NCI-H774 (cell line): ENCODE data around the gene UAP1L1.

Source experiments
- DNase-seq: peaks from one replicate; lab custom pipeline; 2025; lab: John Stamatoyannopoulos, UW

The UAP1L1 gene

DNA sequence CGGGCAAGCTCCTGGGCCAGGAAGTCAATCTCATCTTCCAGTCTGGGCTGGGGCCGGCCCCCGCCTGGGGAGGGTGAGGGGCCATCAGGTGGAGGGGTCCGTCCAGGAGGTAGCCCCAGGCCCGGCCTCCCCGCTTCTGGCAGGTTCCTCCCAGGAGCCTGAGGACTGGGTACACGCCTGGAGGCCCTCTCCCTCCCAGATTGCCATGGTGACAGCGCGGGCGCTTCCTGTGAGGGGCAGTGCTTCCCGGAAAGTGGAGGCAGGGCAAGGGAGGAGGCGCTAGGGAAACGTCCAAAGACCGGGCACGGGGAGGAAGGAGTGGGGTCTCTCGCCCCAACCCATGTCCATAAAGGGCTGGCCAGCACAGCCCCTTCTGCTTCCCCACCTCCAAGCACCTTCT, 36.2 kb upstream of the UAP1L1 start:
- DNase-seq = no peak

DNA sequence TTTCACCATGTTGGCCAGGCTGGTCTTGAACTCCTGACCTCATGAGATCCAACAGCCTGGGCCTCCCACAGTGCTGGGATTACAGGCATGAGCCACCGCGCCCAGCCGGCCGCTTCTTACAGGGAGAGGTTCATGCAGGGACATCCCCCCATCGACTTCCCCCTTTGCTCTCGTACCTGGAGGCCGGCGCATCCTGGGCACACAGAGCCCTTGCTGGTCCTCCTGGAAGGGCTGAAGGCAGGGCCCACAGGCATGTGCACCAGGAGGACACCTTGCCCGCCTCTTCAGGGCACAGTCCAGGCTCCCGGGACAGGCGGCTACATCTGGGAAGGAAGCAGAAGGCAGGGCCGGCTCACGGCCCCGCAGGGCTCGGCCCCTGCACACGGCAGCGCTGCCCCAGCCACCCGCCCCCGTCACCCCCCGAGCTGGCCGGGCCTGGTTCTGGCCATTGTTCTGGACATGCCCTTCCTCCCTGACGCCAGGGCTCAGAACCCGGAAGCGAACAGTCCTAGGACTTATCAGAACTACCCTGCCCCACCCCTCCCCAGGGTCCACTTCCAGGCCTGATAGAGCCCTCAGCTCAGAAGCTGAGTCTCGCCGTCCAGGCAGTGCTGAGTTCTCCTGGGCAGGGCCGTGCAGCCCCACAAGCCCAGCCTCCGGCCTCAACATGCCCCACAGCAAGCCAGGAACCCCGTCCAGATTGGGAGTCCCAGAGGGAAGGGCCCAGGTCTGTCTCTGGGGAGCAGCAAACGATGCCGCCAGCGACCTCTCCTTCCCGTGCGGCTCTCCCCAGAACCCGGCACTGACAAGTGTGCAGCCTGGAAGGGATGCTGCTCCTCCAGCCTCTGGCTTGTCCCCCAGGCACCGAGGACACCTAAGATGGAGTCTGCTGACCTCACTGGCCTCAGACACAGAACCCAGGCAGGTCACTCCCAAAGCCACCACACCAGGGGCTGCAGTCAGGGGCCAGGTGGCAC, 34.3 kb upstream of the UAP1L1 start:
- no peak for DNase-seq

DNA sequence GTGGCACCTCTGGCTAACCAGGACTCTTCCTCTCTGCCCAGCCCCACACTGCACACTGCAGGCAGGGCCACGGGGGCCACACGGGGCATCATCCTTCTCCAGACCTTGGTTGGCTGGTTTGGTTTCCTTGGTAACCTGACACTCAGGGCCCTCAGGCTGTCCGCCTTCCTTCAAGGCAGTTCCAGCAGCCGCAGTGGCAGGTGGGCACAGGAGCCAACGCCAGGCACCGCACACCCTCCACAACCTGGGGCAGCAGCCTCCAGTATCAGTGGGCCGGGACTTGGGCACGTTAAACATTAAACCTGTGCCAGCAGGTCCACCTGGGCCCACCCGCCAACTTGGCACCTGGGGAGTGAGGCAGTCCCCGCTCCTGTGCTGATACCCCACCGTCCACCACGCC, 33.3 kb upstream of the UAP1L1 start:
- DNase-seq = no peak

DNA sequence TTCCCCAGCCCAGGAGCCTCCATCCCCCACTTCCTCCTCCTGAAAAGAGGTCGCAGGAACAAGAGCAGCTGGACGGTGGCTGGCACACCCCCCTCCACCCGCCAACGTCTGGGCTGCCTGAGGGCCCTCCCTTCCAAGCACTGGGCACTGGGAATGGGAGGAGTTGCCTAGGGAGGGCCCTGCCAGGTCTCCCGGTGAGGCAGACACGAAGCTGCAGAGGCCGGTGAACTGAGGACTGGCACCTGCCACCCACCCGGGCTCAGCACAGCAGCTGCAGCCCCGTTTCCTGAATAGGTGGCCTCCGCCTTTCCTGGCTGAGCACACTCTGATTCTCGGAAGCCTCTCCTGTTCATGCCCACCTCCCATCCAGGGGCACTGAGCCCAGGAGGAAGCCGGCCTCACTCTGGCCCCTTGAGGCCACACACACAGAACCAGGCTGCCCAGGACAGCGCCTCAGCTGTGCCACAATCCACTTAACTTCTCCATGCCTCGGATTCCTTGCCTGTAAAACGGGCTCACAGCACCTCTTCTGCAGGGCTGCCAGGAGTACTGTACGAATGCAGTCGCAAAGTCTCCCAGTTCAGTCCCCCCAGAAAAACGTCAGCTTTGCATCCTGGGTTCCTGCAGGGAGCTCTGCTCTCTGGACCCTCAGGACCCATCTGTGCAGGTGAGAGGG, 32.7 kb upstream of the UAP1L1 start:
- peak; percentile 18 for DNase-seq

DNA sequence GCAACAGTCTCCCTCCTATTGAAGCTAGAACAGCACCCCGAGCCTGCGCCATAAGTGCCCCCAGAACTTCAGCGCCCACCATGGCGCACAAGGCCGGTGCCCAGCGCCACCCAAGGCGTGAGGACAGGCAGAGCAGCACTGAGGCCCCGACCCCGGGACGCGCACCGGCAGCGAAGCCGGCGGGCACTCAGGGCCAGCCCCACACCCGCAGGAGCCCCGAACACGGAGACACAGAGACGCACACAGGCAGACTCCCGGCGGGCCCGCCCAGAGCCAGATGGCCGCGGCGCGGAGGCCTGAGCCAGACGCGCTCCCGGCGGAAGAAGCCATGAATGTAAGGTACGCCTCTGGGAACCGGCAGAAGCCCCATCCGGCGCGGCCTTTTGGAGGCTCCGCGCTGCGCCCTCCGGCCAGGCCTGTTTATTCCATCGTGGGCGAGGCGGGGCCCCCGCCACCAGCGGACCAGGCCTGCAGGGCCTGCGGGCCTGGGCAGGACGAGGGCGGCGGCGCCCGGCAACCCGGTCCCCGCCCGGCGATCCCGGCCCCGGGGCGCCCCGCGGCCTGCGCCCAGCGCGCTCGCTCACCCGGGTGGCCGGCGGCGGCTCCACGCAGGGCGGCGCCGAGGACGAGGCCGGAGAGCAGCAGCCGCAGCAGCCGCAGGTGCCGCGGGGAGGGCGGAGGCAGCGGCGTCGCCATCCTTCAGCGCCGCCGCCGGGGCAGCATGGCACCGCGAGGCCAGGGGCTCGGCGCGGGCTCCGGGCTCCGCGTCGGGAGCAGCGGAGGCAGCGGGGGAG, 31.8 kb upstream of the UAP1L1 start:
- DNase-seq = peak; percentile 9

DNA sequence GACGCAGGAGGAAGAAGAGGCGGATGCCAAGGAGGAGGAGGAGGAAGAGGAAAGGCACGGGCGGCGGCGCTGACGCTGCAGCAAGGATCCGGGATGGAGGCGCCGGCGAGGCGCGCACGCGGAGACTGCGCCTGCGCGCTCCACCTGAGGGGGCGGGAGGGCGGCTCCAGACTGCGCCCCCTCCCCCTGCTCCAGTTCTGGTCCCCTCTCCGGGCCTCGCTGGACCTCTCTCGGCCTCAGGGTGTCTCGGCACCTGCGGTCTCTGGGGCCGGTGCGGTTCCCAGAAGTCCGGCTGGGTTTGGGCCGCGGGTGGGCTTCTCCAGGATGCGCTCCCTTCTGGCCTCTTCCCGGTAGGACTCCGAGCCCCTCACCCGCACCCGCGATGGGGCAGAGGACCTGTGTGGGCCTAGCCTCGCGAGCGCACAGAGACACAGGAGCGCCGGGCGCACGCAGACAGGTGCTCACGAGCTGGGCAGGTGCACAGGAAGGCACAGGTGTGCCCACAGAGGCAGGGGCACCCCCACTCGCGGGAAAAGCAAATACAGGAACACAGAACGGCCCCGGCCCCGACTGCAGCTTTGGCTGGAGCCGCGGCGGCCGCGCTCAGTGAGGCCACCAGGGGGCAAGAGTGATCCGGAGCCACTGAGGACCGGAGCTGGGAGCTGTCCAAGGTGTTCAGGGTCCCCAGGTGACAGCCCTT, 31.1 kb upstream of the UAP1L1 start, which contains the start of gene NPDC1:
Gene NPDC1 (minus strand): TSS at position 90 of the 700 bp plus-strand sequence. CDS start 188 bp downstream, outside the sequence.
- peak; percentile 90 for DNase-seq

DNA sequence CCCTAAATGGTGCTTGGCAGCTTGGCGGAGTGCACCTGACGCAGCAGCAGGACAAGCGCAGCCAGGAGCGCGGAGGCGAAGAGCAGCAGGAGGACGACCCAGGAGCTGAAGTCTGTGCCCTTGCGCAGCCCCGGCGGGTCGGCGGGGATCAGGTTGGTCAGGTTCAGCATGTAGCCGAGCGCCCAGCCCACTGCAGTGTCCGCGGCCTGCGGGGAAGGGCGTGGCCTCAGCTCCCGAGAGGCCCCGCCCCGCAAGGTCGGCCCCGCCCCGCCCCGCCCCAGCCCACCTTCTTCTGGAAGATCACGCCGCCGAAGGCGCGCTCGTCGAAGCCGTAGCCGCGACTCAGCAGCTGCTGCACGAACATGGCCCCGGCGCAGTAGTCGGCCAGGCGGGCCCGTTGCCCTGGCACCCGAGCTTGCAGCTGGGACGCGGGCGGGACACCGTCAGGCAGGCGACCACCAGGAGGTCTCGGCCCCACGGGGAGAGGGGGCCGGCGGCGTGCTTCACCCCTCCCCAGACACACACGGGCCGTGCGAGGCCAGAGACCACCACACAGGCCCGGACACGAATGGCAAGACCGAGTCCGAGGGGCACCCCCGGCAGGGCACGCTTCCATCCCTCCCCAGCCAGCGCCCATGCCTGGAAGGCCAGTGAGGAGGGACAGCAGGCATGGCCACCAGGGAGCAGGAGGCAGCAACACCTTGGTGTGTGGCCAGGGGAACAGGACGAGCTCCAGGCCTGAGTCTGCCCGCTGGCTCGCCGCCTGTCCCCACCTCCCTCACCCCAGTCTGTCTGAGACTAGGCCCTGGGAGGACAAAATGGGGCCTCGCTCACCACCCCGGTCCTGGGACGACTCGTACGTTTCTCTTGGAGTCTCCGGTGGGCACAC, 28.4 kb upstream of the UAP1L1 start:
- DNase-seq = no peak

DNA sequence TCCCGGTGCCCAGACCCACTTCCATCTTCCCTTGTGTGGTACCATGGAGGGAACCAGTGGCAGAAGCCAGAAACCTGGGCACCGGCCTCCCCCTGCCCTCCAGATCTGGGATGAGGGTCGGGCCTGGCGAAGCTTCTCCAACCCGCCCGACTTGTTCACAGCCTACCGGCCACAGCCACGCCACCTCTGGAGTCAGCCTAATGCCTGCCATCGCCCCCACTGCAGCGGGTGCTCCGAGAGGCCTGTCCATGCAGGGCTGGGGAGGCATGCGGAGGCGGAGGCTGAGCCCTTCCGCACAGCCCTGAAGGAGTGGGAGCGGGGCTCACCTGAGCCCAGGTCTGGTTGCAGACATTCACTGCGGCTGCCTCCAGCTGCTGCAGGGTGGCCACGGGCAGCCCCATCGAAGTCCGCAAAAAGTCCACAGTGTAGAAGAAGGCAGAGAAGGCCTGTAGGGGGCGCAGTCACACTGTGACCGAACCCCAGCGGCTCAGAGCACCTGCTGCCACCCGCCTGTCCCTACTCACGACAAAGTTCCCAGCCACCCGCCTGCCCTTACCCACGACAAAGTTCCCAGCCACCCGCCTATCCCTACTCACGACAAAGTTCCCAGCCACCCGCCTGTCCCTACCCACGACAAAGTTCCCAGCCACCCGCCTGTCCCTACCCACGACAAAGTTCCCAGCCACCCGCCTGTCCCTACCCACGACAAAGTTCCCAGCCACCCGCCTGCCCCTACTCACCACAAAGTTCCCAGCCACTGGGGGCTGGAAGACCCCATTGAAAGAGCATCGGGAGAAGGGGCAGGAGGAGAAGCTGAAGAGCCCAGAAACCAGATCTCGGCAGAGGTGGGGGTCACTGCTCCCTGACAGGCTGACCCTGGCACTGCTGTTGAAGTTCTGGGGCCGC, 27.5 kb upstream of the UAP1L1 start:
- DNase-seq = peak; percentile 68

DNA sequence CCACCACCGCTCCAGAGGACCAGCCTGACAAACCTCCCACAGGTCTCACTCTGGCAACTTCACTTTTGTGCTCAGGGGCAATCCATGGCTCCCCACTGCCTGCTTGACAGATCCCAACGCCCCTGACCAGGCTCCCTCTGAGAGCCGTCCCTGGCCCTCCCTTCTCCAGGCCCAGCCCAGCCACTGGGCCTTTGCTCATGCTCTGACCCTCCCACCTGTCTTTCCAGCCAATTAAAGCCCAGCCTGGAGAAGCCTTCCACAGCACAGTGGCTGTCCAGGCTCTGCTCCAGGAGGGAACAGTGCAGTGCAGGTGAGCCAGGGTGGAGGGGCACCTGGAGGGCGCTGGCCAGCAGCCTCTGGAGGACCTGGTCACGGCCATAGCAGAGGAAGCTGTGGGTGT, 26.7 kb upstream of the UAP1L1 start:
- peak; percentile 19 for DNase-seq

DNA sequence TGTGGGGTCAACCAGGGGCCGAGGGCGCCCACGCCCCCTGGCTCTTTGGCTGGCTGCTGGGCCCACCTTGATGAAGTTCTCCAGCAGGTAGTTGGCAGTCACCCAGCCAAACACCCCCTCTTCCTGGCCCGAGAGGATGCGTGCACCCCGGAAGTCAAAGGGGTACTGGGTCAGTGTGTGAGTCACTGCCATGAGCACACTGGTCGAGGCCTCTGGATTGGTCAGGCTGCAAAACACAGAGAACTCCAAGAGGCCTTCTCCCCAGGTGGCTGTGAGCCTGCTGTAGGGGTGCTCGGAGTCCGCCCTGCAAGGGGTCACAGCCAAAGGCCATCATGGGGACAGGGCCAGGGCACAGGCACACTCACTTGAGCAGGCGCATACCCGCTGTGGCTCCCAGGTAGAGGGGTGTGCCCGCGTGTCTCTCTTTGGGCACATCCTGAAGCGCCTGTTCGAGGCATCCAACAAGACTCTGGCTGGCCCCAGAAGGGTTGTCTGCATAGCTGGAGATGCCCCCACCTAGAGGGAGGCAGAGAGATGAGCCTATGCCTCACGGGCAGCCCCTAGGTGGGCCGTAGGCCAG, 26.1 kb upstream of the UAP1L1 start:
- no peak for DNase-seq

DNA sequence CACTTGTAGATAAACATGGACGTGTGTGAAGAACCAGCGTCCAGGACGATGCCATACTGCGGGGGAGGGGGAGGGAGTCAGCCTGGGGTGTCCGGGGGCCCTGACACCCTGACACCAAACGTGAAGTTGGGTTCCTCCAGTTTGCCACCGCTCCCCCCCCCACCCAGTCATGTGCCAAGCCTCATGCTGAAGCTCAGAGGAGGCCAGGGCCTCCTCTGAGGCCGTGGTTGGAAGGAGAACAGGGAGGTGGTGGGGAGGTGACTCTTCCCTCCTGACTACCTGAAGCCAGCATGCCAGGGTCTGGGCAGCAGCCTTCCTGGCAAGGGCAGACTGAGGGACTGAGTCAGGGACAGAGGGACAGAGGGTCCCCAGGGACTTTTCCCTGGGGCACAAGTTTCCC, 25.0 kb upstream of the UAP1L1 start:
- no peak for DNase-seq

DNA sequence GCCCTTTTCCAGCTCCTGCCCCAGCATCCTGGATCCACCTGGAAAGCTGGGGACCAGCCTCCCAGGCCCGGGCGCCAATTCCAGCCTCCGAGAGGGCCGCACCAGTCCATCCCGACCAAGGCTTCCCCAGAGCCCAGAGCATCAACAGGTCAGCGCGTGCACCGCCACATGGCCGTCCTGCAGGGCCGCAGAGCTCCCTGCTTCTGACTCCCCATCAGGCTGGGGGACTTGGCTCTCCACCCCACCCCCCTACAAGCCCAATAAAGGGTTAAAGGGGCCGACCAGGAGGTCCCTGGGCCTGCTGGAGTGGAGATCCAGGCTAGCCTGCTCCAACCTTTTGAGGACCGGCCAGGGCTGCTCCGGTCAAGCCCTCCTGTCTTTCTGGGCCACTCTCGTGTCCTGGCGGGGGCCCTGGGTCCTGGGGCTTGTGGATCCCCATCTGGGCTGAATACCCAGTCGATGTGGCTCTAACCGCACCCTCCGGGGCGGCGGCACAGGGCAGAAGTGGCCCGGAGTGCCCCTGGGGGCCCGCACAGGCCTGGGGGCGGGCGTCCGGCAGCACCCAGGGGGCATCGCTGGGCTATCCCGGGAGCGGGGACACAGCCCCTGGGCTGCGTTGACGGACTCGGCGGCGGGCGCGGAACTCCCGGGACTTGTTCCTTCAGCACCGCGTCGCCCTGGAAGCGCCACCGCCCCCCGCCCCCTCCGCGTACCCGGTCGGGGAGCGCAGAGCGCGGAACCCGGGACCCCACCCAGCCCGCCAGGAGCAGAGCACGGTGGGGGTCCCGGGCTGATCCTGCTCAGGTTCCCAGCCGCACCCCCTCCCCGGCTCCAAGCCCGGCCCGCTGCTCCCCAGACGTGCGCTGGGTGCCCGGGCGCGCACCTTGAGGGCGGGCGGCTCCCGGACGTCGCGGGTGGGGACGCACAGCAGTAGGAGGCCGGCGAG, 24.0 kb upstream of the UAP1L1 start:
- no peak for DNase-seq

DNA sequence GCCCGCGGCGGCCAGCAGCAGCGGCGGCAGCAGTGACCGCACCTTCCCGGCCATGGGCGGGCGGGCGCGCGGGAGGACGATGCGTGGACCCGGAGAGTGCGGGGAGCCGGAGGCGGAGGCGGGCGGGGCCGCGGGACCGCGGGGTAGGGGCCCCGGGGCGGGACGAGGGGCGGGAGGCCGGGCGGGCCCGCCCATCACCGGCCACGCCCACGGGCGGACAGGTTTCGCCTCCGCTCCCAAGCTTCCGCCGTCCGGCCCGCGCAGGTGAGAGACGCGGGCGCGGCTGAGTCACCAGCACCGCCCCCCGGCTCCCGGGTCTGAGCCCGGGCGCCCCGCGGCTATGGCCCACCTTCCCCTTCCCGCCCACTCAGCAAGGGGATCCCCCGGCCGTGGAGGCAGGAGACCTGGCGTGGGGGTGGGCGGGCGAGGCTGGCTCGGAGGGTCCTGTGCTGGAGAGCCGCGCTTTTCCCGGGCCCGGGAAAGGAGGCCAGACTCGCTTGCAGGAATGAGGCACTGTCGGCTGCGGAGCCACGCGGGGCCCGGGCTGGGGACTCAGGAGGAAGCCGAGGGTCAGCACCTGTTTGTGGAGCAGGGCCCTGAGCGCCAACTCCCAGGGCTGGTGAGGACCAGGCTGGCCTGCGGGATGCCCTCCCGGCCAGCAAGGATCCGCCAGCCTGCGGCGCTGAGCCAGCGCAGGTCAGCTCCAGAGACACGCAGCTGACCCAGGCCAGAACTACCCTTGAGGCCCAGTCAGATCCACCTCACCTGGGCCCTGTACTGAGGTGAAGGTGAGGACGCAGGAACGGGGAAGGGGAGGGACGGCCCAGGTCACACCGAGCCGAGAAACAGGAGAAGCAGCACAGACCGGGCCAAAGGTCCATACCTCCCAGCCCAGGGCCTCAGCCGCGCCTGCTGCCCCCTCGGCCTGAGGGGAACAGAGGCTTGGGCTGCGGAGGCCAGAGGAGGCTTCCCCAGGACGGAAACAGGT, 23.1 kb upstream of the UAP1L1 start, which contains the start of gene ENTPD2:
Gene ENTPD2 (minus strand): TSS at position 118 of the 988 bp plus-strand sequence. CDS start 64 bp downstream, at position 54.
- DNase-seq = peak; percentile 85

DNA sequence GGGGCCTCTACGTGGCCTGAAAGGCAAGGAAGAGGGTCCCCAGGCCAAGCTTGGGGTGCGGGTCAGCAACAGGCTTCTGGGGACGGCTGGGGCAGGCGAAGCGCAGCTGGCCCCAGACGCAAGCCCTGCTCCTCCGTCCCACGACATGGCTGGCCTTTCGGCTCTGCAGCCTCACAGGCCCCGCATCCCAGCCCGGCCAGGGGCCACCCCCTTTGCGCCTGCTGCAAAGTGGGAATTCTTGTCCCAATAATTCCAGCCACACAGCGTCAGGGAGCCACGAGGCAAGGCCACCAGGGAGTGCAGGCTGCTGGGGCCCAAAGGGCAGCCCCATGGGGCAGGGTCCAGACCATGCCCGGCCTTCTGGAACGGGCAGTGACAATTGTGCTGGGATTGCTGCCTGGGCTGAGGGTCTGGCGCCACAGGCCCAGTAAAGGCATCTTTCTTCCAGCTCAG, 22.4 kb upstream of the UAP1L1 start:
- no peak for DNase-seq

DNA sequence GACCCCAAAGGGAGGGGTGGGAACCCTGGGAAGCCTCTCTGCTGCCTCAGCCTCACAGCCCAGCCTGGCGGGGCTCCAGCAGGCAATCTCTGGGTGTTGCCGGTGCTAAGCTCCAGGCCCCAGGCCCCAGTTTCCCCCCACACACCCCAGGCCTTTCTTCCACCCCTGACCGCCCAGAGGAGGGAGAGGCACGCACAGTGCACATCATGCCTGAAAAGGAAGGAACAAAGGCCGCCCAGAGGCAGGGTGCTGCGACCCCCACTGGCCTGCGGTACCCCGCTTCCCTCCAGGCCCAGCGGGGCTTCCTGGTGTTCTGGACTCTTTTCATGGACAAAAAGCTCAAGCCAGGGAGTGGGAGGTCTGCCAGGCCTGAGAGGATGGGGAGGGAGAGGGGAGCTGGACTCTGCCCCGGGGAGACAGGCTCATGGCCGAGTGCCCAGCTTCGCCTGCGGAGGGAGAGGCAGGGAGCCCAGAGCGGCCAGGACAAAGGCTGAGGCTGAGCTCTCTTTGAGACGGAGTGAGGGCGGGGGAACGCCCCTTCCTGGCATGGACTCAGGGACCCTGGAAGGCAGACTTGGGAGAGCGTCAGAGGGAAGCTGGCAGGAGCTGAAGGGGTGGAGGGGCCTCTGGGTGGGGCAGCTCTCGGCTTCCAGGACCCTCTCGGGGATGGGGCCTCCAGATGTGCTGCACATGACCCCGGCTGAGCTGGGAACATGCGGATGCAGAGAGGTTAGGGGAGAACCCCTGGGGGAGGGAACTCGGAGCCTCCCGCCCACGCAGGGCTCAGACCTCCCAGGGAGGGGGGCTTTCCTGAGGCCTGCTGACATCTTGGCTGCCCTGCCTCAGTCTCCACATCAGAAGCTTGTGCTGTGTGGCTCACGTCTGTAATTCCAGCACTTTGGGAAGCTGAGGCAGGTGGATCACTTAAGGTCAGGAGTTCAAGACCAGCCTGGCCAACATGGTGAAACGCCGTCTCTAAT, 21.6 kb upstream of the UAP1L1 start:
- no peak for DNase-seq
